ENCODE measurements around the gene MEAK7.

Gene MEAK7

DNA sequence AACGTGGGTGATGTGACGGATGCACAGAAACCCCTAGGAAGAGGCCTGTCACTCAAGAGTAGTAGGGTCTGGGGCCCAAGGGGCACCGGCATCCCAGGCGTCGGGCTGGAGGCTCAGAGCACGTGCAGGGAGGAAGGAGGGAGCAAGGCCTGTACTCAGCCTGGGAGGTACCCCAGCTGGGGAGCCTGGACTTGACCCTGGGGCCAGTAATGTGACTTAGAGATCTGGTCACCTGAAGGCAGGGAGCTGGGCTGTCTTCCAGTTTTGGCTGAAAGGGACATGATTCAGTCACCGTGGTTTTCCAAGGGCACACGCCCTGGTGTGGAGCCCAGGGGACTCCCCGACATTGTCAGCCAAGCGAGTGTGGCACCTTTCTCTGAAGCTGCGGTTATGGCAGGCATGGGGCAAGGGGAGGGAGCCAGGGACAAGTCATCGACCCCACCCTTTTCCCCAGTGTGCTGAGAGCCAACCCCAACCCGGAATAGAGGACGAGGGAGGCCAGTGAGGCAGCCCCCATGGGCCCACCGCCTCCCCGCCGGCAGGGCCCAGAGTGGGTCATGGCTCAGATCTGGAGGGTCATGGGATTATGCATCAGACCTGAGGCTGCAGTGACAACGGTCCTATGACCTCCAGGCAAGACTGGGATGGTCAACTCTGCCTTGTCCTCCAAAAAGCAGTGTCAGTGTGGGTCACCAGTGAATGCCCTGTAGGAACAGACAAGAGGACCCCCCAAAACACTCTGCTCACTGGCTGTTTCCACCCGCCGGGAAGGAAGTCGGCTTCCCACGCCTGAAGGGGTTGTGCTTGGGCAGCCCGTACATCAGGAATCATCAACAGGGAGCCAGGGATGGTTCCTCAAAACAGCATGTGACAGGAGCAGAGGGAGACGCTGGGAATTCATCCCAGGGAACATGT, 41.9 kb downstream of the MEAK7 start:
- DNase-seq = no peak

DNA sequence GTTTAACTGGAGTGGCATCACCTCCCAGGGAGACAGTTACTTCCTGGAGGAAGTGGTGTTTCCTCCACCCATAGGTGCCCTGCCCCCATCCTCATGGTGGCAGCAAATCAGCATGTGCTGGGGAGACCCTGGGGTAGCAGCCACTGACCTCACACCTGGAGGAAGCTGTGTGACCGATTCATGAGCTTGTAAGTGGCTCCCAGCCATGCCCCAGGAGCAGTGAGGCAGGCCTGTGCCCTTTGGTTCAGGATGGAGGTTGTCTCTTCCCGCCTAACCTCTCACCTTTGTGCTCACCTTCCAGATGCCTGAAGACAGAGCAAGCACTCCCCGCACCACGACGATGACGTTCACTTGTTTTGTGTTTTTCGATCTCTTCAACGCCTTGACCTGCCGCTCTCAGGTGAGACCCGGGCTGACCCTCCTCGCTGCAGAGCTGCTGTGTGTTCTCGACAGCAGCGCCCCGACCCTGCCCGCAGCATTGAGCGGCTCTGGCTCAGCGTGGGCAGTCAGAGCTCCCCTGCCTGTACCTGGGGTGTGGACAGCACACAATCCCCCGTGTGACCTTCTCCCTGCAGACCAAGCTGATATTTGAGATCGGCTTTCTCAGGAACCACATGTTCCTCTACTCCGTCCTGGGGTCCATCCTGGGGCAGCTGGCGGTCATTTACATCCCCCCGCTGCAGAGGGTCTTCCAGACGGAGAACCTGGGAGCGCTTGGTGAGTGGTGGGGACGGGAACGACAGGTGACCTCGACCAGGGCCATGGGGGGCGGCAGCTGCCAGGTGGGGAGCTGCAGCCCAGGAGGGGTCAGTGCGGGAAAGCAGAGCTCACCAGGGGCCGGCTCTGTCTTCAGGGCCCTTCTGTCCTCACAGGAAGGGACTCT, 42.8 kb downstream of the MEAK7 start:
- DNase-seq = no peak

DNA sequence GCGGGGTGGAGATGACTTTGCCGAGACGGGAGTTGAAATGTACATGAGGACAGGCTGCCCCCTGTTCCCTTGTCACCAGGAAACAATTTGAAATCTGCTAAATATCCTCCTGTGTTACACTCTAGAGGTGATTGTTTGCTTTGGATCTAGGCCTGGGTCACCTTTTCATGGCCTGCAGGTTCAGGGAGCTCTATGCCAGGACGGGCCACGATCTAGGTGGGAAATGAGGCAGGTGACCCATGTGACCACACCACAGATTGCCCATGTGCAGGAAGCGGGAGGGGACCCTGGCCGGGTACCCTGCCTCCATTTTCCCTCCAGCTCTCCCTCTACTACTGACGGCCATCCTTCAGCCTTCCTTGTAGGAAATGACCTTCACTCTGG, 43.4 kb downstream of the MEAK7 start:
- DNase-seq = no peak

DNA sequence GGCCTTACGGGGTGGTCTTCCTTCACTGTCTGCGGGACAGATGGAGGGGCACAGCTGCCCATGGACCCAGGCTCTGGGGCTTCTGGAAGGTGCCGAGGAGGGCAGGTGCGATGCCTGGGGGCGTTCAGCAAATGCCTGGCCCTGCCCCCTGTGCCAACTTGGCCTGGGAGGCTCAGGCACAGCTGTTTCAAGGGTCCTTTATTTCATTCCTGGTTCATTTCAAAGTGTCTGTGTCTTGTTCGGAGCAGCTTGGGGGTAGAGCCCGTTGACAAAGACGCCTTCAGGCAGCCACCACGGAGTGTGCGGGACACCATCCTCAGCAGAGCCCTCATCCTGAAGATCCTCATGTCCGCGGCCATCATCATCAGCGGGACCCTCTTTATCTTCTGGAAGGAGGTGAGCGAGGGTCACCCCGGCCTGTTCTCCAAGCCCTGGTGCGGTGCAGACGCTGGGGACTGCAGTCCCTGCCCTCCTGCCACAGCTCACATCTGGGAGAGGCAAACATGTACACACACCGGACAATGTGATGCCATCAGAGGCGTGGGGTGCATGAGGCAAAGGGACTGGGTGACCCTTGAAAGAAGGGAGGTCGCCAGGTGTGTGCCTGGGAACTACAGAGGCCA, 43.9 kb downstream of the MEAK7 start:
- DNase-seq = no peak

DNA sequence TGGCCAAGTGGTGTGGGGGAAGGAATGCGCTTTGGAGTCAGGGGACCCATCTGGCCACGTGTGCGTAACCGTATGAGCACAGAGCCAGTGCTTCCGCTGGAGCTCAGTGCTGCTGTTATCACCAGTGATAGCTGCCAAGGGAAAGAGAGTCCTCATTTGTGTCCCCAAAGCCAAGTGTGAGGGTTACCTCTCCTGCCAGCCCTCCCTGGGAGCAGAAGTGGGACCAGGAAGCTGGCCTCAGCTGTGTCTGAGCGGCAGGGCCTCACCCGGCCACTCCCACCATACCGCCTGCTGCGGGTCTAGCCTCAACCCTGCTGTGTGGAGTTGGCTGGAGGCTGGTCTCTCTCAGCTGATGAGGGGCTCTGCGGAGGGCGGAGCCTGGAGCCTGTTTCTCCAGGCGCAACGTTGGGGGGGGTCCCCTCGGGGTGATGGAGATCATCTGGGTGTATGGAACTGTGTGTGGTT, 44.5 kb downstream of the MEAK7 start:
- DNase-seq = no peak

DNA sequence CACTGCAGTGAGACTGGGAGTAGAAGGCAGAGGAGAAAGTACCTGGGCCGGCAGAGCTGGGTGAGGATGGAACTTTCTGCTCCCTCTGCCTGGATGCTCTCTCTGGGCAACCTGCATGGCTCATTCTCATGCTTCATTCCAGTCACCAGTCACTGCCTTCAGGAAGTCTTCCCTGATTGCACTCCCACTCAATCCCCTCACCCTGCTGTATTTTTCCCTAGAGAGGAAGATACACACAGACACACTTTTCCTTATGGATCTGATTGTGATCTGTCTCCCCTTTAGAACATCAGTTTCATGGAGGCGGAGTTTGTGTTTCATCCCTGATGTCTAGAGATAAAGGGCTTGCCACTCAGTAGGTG, 44.9 kb downstream of the MEAK7 start:
- no peak for DNase-seq

DNA sequence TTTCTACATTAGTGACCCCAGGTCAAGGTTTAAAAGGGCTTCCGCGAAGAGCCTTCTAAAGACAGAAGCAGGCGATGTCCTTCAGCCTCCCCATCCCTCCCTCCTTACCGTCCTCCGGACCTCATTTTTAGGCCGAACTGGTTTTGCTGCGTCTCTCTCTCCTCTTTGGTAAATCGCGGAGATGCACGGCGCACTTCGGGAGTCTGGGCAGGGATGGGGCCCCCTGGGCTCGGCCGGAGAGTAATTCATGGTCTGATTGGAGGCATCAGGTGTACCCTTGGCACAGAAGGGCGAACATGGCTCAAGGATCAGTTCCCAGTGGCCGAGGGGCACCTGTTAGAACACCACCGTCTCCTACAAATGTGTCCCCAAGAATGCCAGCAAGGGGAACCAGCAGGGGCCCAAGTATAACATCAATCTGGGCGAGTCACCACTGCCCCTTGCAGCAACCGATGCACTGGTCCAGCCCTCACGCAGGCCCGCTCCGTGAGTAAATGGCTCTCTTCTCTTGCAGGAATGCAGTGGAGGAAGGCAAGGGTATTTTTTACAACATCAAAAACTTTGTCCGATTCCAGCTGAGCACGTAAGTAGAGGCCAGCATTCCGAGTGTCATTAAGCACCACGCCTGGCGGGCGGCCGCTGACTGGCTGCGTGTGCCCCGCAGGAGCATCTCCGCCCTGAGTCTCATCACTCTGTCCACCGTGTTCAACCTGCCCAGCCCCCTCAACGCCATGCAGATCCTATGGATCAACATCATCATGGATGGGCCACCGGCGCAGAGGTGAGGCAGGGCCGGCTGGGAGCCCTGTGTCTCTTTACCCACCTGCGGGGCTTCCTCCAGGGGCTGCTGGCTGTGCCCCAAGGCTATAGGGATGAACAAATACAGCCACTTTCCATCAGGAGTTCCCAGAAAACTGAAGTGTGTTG, 45.6 kb downstream of the MEAK7 start:
- DNase-seq = no peak

DNA sequence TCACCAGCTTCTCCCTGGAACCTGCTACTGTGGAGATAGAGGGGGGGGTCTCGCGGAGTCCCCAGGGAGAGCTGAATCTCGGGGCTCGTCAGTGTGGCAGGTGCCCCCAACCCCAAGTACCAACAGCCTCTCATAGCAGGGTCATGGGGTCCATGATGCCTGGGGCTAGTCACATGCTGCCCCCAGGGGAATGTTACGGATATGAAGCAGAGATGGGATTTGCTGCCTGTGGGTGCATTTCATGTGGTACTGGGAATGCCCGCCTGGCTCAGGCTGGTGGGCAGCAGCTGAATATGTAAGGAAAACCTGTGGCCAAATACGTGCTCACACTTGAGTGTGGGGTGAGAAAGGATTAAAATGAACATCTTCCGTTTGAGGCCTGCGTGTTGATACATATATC, 49.4 kb downstream of the MEAK7 start:
- DNase-seq = no peak

Measured in NCI-H510A (cell line).